H1 (cell line): ENCODE measurements around the gene FGD5. TPM values are rescaled to one million over a fixed set of nuclear protein-coding genes. Genes with fewer than 3 reads are reported as not detected.

Source experiments
- CTCF ChIA-PET: fragments of 300-600 bp; sonication (Branson Sonifier 250); formaldehyde crosslinking; loops from one replicate; lab custom pipeline; 2021; ENCODE audit not compliant: partially characterized antibody; lab: Charles Lee
- POLR2A ChIA-PET: fragments of 300-600 bp; sonication (Branson Sonifier 250); formaldehyde crosslinking; loops from one replicate; lab custom pipeline; 2021; ENCODE audit warnings: inconsistent platforms; ENCODE audit not compliant: partially characterized antibody; lab: Charles Lee
- DNase-seq, 2 experiments: peaks; one replicate each; pipeline versions ENCODE4 v3.0.0 to v3.0.0-alpha.2; 2010 to 2022; ENCODE audit warnings: low spot score in 2 of 2, low read depth in 1 of 2, mixed read lengths in 1 of 2
- FAIRE-seq: peaks from 2 replicates; lab custom pipeline; 2011; peaks lifted over from hg19 to GRCh38; lab: Jason Lieb, UNC
- H2AFZ ChIP-seq: 2 replicates; pipeline ENCODE4 v1.8.1; 2012; ENCODE audit warnings: low read length, inconsistent platforms
- H2AK5ac ChIP-seq: 2 replicates; pipeline ENCODE4 v1.6.1; 2013; ENCODE audit warnings: low read depth, low read length
- H2BK120ac ChIP-seq: replicated peaks from 2 replicates; pipeline ENCODE3; 2013; ENCODE audit warnings: low read depth, low read length, inconsistent platforms
- H2BK12ac ChIP-seq: 2 replicates; pipeline ENCODE4 v1.6.1; 2013; ENCODE audit warnings: low read depth, low read length
- H2BK15ac ChIP-seq: 2 replicates; pipeline ENCODE4 v1.6.1; 2013; ENCODE audit warnings: low read length
- H2BK20ac ChIP-seq: 2 replicates; pipeline ENCODE4 v1.6.1; 2013; ENCODE audit warnings: low read length
- H2BK5ac ChIP-seq: 2 replicates; pipeline ENCODE4 v1.6.1; 2013; ENCODE audit warnings: low read depth, low read length
- H3K14ac ChIP-seq: 2 replicates; pipeline ENCODE4 v1.6.1; 2013; ENCODE audit warnings: inconsistent platforms; ENCODE audit not compliant: insufficient read length
- H3K18ac ChIP-seq: 2 replicates; pipeline ENCODE4 v1.6.1; 2013; ENCODE audit warnings: low read length; ENCODE audit errors: extremely low read depth
- H3K23ac ChIP-seq: 2 replicates; pipeline ENCODE4 v1.6.1; 2013; ENCODE audit warnings: inconsistent platforms; ENCODE audit not compliant: insufficient read length
- H3K23me2 ChIP-seq: 2 replicates; pipeline ENCODE4 v1.6.1; 2013; ENCODE audit warnings: low read depth, low read length
- H3K27ac ChIP-seq: 2 replicates; pipeline ENCODE4 v1.6.1; 2011; ENCODE audit warnings: low read depth, low read length, inconsistent platforms
- H3K27me3 ChIP-seq, 4 experiments: replicated peaks in 1 of 4; 1 replicate in 1 of 4; 2 replicates in 3 of 4; pipeline versions ENCODE4 v1.6.1 to v1.8.1; 2011 to 2013; ENCODE audit warnings: low read length in 3 of 4, mild to moderate bottlenecking in 3 of 4, inconsistent platforms in 2 of 4, mixed read lengths in 2 of 4, moderate library complexity in 1 of 4; ENCODE audit not compliant: control insufficient read depth in 3 of 4, insufficient read depth in 3 of 4; ENCODE audit errors: extremely low read depth in 1 of 4
- H3K36me3 ChIP-seq, 4 experiments: 2 replicates each; pipeline versions ENCODE4 v1.6.1 to v1.8.1; 2011 to 2013; ENCODE audit warnings: mild to moderate bottlenecking in 4 of 4, low read length in 3 of 4, moderate library complexity in 2 of 4, control low read depth in 1 of 4, inconsistent platforms in 1 of 4; ENCODE audit not compliant: insufficient read depth in 4 of 4, control insufficient read depth in 2 of 4
- H3K4ac ChIP-seq: replicated peaks from 2 replicates; pipeline ENCODE3; 2013; ENCODE audit warnings: low read length, low read depth, mixed read lengths, inconsistent platforms; ENCODE audit not compliant: insufficient read length
- H3K4me1 ChIP-seq, 4 experiments: replicated peaks in 1 of 4; 1 replicate in 1 of 4; 2 replicates in 3 of 4; pipeline versions ENCODE4 v1.6.1 to v1.8.1; 2011 to 2013; ENCODE audit warnings: low read length in 3 of 4, inconsistent platforms in 2 of 4, mixed read lengths in 1 of 4; ENCODE audit not compliant: insufficient read depth in 4 of 4, control insufficient read depth in 3 of 4
- H3K4me2 ChIP-seq, 2 experiments: 2 replicates each; pipeline versions ENCODE4 v1.6.1 to v1.8.1; 2011 to 2013; ENCODE audit warnings: low read depth in 2 of 2, low read length in 2 of 2, control low read depth in 1 of 2, inconsistent platforms in 1 of 2, mild to moderate bottlenecking in 1 of 2; ENCODE audit not compliant: insufficient read depth in 1 of 2
- H3K4me3 ChIP-seq, 4 experiments: fragments of 200-600, 300-600 bp in 1 of 4; sonication (generic), shearing (Covaris generic), sonication (Bioruptor Twin) in 1 of 4; 2 replicates each; pipeline versions ENCODE4 v1.5.1 to v1.8.1; 2011 to 2016; ENCODE audit warnings: low read length in 4 of 4, low read depth in 3 of 4, control low read depth in 2 of 4, inconsistent platforms in 2 of 4, mild to moderate bottlenecking in 2 of 4, mixed read lengths in 1 of 4, moderate library complexity in 1 of 4; ENCODE audit not compliant: insufficient read depth in 2 of 4; ENCODE audit errors: extremely low read depth in 1 of 4
- H3K56ac ChIP-seq: replicated peaks from 2 replicates; pipeline ENCODE3; 2013; ENCODE audit warnings: low read depth, mild to moderate bottlenecking, mixed read lengths, low read length, inconsistent platforms; ENCODE audit not compliant: insufficient read length
- H3K79me1 ChIP-seq: 2 replicates; pipeline ENCODE4 v1.6.1; 2013; ENCODE audit warnings: low read depth, low read length, control low read depth
- H3K79me2 ChIP-seq, 2 experiments: 2 replicates each; pipeline versions ENCODE4 v1.6.1 to v1.8.1; 2012 to 2013; ENCODE audit warnings: low read length in 2 of 2, mild to moderate bottlenecking in 2 of 2, inconsistent platforms in 1 of 2; ENCODE audit not compliant: insufficient read depth in 2 of 2, control insufficient read depth in 1 of 2
- H3K9ac ChIP-seq, 4 experiments: replicated peaks in 1 of 4; 1 replicate in 1 of 4; 2 replicates in 3 of 4; pipeline versions ENCODE4 v1.6.1 to v1.8.1; 2011 to 2013; ENCODE audit warnings: low read depth in 3 of 4, low read length in 3 of 4, control low read depth in 2 of 4, mild to moderate bottlenecking in 2 of 4, moderate library complexity in 2 of 4, inconsistent platforms in 1 of 4; ENCODE audit errors: extremely low read depth in 1 of 4
- H3K9me3 ChIP-seq, 2 experiments: 2 replicates each; pipeline versions ENCODE4 v1.6.1 to v1.8.1; 2012 to 2013; ENCODE audit warnings: mild to moderate bottlenecking in 2 of 2, moderate library complexity in 2 of 2, control low read depth in 1 of 2, inconsistent platforms in 1 of 2, low read depth in 1 of 2, low read length in 1 of 2, mixed read lengths in 1 of 2; ENCODE audit not compliant: insufficient read depth in 2 of 2
- H4K20me1 ChIP-seq, 2 experiments: replicated peaks in 1 of 2; 2 replicates each; pipeline versions ENCODE3 to v1.8.1; 2011 to 2013; ENCODE audit warnings: inconsistent platforms in 2 of 2, low read length in 2 of 2, mild to moderate bottlenecking in 1 of 2; ENCODE audit not compliant: insufficient read depth in 2 of 2, control insufficient read depth in 1 of 2
- H4K5ac ChIP-seq: 2 replicates; pipeline ENCODE4 v1.6.1; 2013; ENCODE audit warnings: low read length, low read depth, mixed read lengths, inconsistent platforms; ENCODE audit not compliant: insufficient read length
- H4K8ac ChIP-seq: 2 replicates; pipeline ENCODE4 v1.8.0; 2013; ENCODE audit warnings: mild to moderate bottlenecking, moderate library complexity, low read length, inconsistent platforms; ENCODE audit not compliant: insufficient read depth; ENCODE audit errors: extremely low read depth
- H4K91ac ChIP-seq: replicated peaks from 2 replicates; pipeline ENCODE3; 2013; ENCODE audit warnings: low read length, mixed read lengths, inconsistent platforms; ENCODE audit not compliant: insufficient read length
- ASH2L ChIP-seq: fragments of 200-600, 300-600 bp; sonication (generic); IDR thresholded peaks from one replicate; pipeline ENCODE4 v1.7.1; 2017; ENCODE audit warnings: low read length
- KDM1A ChIP-seq: fragments of 200-600, 300-600 bp; sonication (generic); IDR thresholded peaks from 2 replicates; pipeline ENCODE4 v1.7.1; 2016; ENCODE audit warnings: mild to moderate bottlenecking, low read length, borderline replicate concordance
- RBBP5 ChIP-seq: IDR thresholded peaks from 2 replicates; pipeline ENCODE4 v1.7.1; 2012; ENCODE audit warnings: low read depth, mild to moderate bottlenecking, inconsistent platforms, low read length, moderate library complexity, borderline replicate concordance
- WGBS, 2 experiments: shearing (Covaris generic) in 1 of 2; methylation state at CpG; one replicate each; pipeline versions ENCODE4 v1.1.6 to v1.1.7; 2013 to 2015; ENCODE audit warnings: low lambda C conversion rate in 2 of 2, mixed read lengths in 2 of 2, inconsistent platforms in 1 of 2, low coverage in 1 of 2, missing lambda C conversion rate in 1 of 2; ENCODE audit not compliant: insufficient replicate concordance in 2 of 2, insufficient coverage in 1 of 2, insufficient read length in 1 of 2; ENCODE audit errors: extremely low coverage in 1 of 2, missing lambda C conversion rate in 1 of 2; 5-methylcytosine and 5-hydroxymethylcytosine counted together
- polyA plus RNA-seq, 7 experiments: library from polyadenylated mRNA; depleted of rRNA in 3 of 7; stranded (reverse) in 5 of 7; unstranded in 2 of 7; fragments of >200 nt in 5 of 7; fragments of 200-250 nt in 2 of 7; gene quantifications; 1 replicate in 5 of 7; 2 replicates in 1 of 7; 4 replicates in 1 of 7; pipeline versions ENCODE4 v1.2.1 to v1.2.3, GENCODE V29; 2011 to 2013; ENCODE audit warnings: missing spikeins in 2 of 7, mixed read lengths in 2 of 7
- total RNA-seq: library from RNA; stranded (reverse); fragmentation: NEBNext Ultra II Directional; extraction: Animal tissue kit (Norgen Biotek cat#: 25700); gene quantifications from 2 replicates; pipeline ENCODE4 v1.2.1, GENCODE V29; 2021

The FGD5 gene
- total and polyA plus RNA-seq, 2 of the 8 experiments (the other 6 are each of a cell fraction or from before 2014, with no cell fraction given): 4.7 to 14.3 TPM

DNA sequence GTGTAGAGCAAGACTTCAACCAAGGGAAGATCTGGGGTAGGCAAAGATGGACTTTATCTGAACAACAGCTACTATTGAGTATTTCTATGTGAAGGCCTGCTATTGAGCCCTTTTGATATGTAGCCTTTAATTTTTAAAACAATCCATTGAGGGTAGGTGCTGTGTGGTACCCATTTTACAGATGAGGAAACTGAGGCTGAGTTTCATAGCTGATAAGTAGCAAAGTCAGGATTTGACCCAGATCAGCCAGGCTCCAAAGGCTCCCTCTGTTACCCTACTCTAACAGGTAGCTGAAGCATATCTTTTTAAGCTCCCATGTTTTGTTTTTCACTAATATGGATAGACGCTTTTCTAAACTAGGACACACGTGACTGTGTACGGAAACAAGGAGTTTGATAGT lies 2.4 kb upstream of the FGD5 start:
- no peak overlapping the region for H2BK20ac ChIP-seq
- no peak overlapping the region for H2AK5ac ChIP-seq
- H3K4ac ChIP-seq: no peak overlapping the region
- H2BK15ac ChIP-seq: no peak overlapping the region
- WGBS, 2 experiments: 94% methylated on average over 3 of the region's 3 CpGs; no CpG with 5 or more reads in 1 of the 2 experiments
- H3K56ac ChIP-seq: no peak overlapping the region
- H4K91ac ChIP-seq: no peak overlapping the region
- H3K9me3 ChIP-seq: no peaks in the 10 kb centered on the region
- no peak overlapping the region for H3K9ac ChIP-seq
- no peak for DNase-seq
- H2BK5ac ChIP-seq: no peak overlapping the region
- H3K14ac ChIP-seq: no peak overlapping the region
- H4K8ac ChIP-seq: no peak overlapping the region
- H3K27me3 ChIP-seq: peaks cover 0 to 13% (median 10%) of the 10 kb centered on the region in 4 experiments; a peak in 5 of 7 replicates
- H3K4me2 ChIP-seq: no peak overlapping the region
- H3K79me2 ChIP-seq: no peaks in the 10 kb centered on the region
- H3K23ac ChIP-seq: no peak overlapping the region
- TF ChIP-seq RBBP5 (no peak), ASH2L (no peak), KDM1A (peak; percentile 58; the same call in 1 of the 2 replicates)
- ChIA-PET POLR2A (interaction anchor here (1.3 kb wide), 1 partner anchor 20 kb away, joined by 3 read pairs; no protein-coding TSS in a partner anchor), CTCF (interaction anchor here (1.0 to 3.8 kb wide), 7 partner anchors 13 to 97 kb away, joined by 3 to 16 read pairs (median 3); no protein-coding TSS in a partner anchor)
- no peak overlapping the region for H2BK12ac ChIP-seq
- H3K4me1 ChIP-seq: peaks cover 0 to 4% (median 1%) of the 10 kb centered on the region in 4 experiments; a peak in 3 of 7 replicates
- H3K23me2 ChIP-seq: peaks cover 3% of the 10 kb centered on the region; the same call in 1 of the 2 replicates
- H3K79me1 ChIP-seq: no peaks in the 10 kb centered on the region
- H3K18ac ChIP-seq: no peak overlapping the region
- no peaks in the 10 kb centered on the region for H3K36me3 ChIP-seq
- FAIRE-seq: no peak
- H4K5ac ChIP-seq: no peak overlapping the region
- no peak overlapping the region for H3K4me3 ChIP-seq
- H2BK120ac ChIP-seq: no peak overlapping the region
- H3K27ac ChIP-seq: no peak overlapping the region
- H2AFZ ChIP-seq: no peak overlapping the region
- H4K20me1 ChIP-seq: no peaks in the 10 kb centered on the region
